Peyer's patch (tissue), 4 donors: ENCODE data around the gene GNPTG. TPM values are rescaled to one million over a fixed set of nuclear protein-coding genes. Genes with fewer than 3 reads are reported as not detected.

Experiments used
- DNase-seq, 3 donors: peaks; one replicate each; pipeline ENCODE4 v3.0.0-alpha.2; 2017 to 2019
- H3K27ac ChIP-seq, 4 donors: fragments of 200-600 bp; sonication (generic); one replicate each; pipeline ENCODE4 v1.5.1; 2016 to 2019
- H3K27me3 ChIP-seq, 2 donors: fragments of 200-600 bp; sonication (generic); one replicate each; pipeline ENCODE4 v1.5.1; 2019
- H3K36me3 ChIP-seq, 3 donors: fragments of 200-600 bp; sonication (generic); one replicate each; pipeline ENCODE4 v1.5.1; 2016 to 2019
- H3K4me1 ChIP-seq, 4 donors: fragments of 200-600 bp; sonication (generic); one replicate each; pipeline ENCODE4 v1.5.1; 2016 to 2019
- H3K4me3 ChIP-seq, 4 donors: fragments of 200-600 bp; sonication (generic); 1 replicate in 3 of 4; 2 replicates in 1 of 4; pipeline ENCODE4 v1.5.1; 2016 to 2019; ENCODE audit warnings: mild to moderate bottlenecking in 1 of 4
- H3K9me3 ChIP-seq, 4 donors: fragments of 200-600 bp; sonication (generic); one replicate each; pipeline ENCODE4 v1.5.1; 2016 to 2019; ENCODE audit warnings: mild to moderate bottlenecking in 1 of 4
- CTCF ChIP-seq, 6 experiments: fragments of 450-650 bp in 4 of 6; fragments of 200-600 bp in 2 of 6; sonication (generic) in 1 of 6; IDR thresholded peaks; one replicate each; pipeline ENCODE4 v1.5.1; 2017 to 2019; ENCODE audit warnings: antibody characterized with exemption in 6 of 6, mild to moderate bottlenecking in 3 of 6, moderate library complexity in 1 of 6
- POLR2A ChIP-seq, 2 donors: fragments of 450-650 bp; IDR thresholded peaks; one replicate each; pipeline ENCODE4 v1.5.1; 2017; ENCODE audit warnings: antibody characterized with exemption in 2 of 2, mild to moderate bottlenecking in 2 of 2, moderate library complexity in 2 of 2
- total RNA-seq, 4 donors: library from RNA; depleted of rRNA; stranded (reverse); fragments of >200 nt; gene quantifications; one replicate each; pipeline ENCODE4 v1.1.0, GENCODE V29; 2016

Gene GNPTG
- total RNA-seq, 4 donors from 2014 or later = 51.1 to 83.3 (median 65.0) TPM

- Histone ChIP-seq H3K4me1 (peaks cover 8 to 36% (median 21%) of the 10 kb centered on the region in 4 donors), H3K27ac (no peak overlapping the region), H3K9me3 (no peaks in the 10 kb centered on the region), H3K27me3 (no peaks in the 10 kb centered on the region), H3K36me3 (peaks cover 0 to 70% (median 0%) of the 10 kb centered on the region in 3 donors), H3K4me3 (no peak overlapping the region)
- DNase-seq = no peak
- TF ChIP-seq POLR2A (IDR thresholded peaks at IDR 0.05) (no peak), CTCF (IDR thresholded peaks at IDR 0.05) (no peak)
Observed at GRCh38 chr16:1315081-1316032, 36.4 kb upstream of the GNPTG start.

DNA sequence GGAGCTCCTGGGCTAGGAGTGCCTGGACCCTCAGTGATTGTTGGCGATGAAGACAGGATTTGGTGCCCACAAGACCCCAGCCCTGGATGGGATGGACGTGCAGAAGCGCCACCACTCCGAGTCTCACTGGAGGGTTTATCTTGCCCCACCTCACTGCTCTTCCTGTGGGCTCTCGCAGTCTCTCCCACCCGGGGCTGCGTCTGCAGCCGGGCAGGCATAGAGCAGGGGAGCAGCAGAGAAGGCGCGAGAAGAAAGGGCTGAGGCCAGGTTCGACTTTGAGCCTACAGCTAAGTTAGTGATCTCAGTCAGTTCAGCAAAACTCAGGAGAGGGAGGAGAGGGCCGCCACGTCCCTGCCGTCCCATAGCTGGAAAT is 35.7 kb upstream of the GNPTG start:
- no peak for DNase-seq
- no peaks in the 10 kb centered on the region for H3K27me3 ChIP-seq
- H3K4me1 ChIP-seq = peaks cover 8 to 29% (median 18%) of the 10 kb centered on the region in 4 donors
- H3K36me3 ChIP-seq = peaks cover 0 to 76% (median 0%) of the 10 kb centered on the region in 3 donors
- H3K27ac ChIP-seq = no peak overlapping the region
- no peak overlapping the region for H3K4me3 ChIP-seq
- no peaks in the 10 kb centered on the region for H3K9me3 ChIP-seq
- TF ChIP-seq POLR2A (IDR thresholded peaks at IDR 0.05) (no peak), CTCF (IDR thresholded peaks at IDR 0.05) (no peak)

- H3K4me1 ChIP-seq = peaks cover 0 to 13% (median 2%) of the 10 kb centered on the region in 4 donors
- DNase-seq = no peak
- no peak overlapping the region for H3K4me3 ChIP-seq
- H3K27me3 ChIP-seq = no peaks in the 10 kb centered on the region
- TF ChIP-seq CTCF (IDR thresholded peaks at IDR 0.05) = no peak
- no peak for TF ChIP-seq POLR2A (IDR thresholded peaks at IDR 0.05)
- H3K36me3 ChIP-seq = peaks cover 0 to 87% (median 0%) of the 10 kb centered on the region in 3 donors
- no peaks in the 10 kb centered on the region for H3K9me3 ChIP-seq
- no peak overlapping the region for H3K27ac ChIP-seq
Observed at GRCh38 chr16:1317479-1318267, 34.1 kb upstream of the GNPTG start.

DNA sequence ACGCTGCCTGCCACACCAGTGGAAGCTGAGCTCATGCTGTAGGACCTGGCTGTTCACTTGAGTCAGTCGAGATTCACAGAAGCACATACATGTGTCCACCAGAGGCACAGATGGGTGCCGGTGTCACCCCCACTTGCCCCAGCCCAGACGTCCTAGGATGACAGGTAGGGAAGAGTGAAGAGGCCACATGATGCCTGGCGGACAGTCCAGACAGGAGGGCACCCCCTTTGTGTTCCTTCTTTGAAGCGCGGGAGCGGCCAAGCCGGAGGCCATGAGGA is 33.5 kb upstream of the GNPTG start:
- H3K27ac ChIP-seq = no peak overlapping the region
- no peak for DNase-seq
- H3K4me1 ChIP-seq = peaks cover 0 to 8% (median 0%) of the 10 kb centered on the region in 4 donors
- no peak overlapping the region for H3K4me3 ChIP-seq
- TF ChIP-seq POLR2A (IDR thresholded peaks at IDR 0.05) (no peak), CTCF (IDR thresholded peaks at IDR 0.05) (no peak)
- peaks cover 0 to 89% (median 0%) of the 10 kb centered on the region in 3 donors for H3K36me3 ChIP-seq
- H3K27me3 ChIP-seq = no peaks in the 10 kb centered on the region
- no peaks in the 10 kb centered on the region for H3K9me3 ChIP-seq

- no peak overlapping the region for H3K27ac ChIP-seq
- H3K36me3 ChIP-seq = peaks cover 0 to 91% (median 0%) of the 10 kb centered on the region in 3 donors
- H3K9me3 ChIP-seq = no peaks in the 10 kb centered on the region
- H3K27me3 ChIP-seq = no peaks in the 10 kb centered on the region
- no peak for DNase-seq
- peaks cover 0 to under 1% (median 0%) of the 10 kb centered on the region in 4 donors for H3K4me1 ChIP-seq
- no peak overlapping the region for H3K4me3 ChIP-seq
- TF ChIP-seq POLR2A (IDR thresholded peaks at IDR 0.05) (no peak), CTCF (IDR thresholded peaks at IDR 0.05) (no peak)
Observed at GRCh38 chr16:1319041-1319440, 32.7 kb upstream of the GNPTG start.
